Ectodermal cell (in vitro differentiated cells): ENCODE results near the gene HOXA5.

Source experiments
- H3K27ac ChIP-seq: 2 replicates; pipeline ENCODE4 v1.7.0; 2013; ENCODE audit warnings: mild to moderate bottlenecking, low read depth, low read length; ENCODE audit not compliant: insufficient read depth, poor library complexity, severe bottlenecking
- H3K27me3 ChIP-seq: 2 replicates; pipeline ENCODE4 v1.7.0; 2013; ENCODE audit warnings: mild to moderate bottlenecking, low read length; ENCODE audit not compliant: insufficient read depth, control insufficient read depth, poor library complexity, severe bottlenecking
- H3K36me3 ChIP-seq: one replicate; pipeline ENCODE4 v1.7.0; 2013; ENCODE audit warnings: low read length; ENCODE audit not compliant: control insufficient read depth, insufficient read depth
- H3K4me1 ChIP-seq: one replicate; pipeline ENCODE4 v1.7.0; 2013; ENCODE audit warnings: low read length; ENCODE audit not compliant: control insufficient read depth, insufficient read depth
- H3K4me3 ChIP-seq: 2 replicates; pipeline ENCODE4 v1.7.0; 2013; ENCODE audit warnings: low read depth, low read length, control low read depth; ENCODE audit not compliant: insufficient read depth
- H3K9me3 ChIP-seq: 2 replicates; pipeline ENCODE4 v1.7.0; 2013; ENCODE audit warnings: mild to moderate bottlenecking, low read length, moderate library complexity; ENCODE audit not compliant: control insufficient read depth
- WGBS, 2 experiments: methylation state at CpG; one replicate each; pipeline ENCODE4 v1.1.7; 2013; ENCODE audit warnings: missing lambda C conversion rate in 2 of 2; 5-methylcytosine and 5-hydroxymethylcytosine counted together

The HOXA5 gene

GRCh38 chr7:27163288-27164044 lies 20.0 kb upstream of the HOXA5 start:
- Histone ChIP-seq H3K4me1 (no peaks in the 10 kb centered on the region), H3K27ac (no peak overlapping the region), H3K4me3 (no peak overlapping the region), H3K9me3 (no peaks in the 10 kb centered on the region), H3K36me3 (no peaks in the 10 kb centered on the region), H3K27me3 (peaks cover 100% of the 10 kb centered on the region)
- 17 to 19% methylated on average over 22 to 24 of the region's 24 CpGs for WGBS, 2 experiments

- no peaks in the 10 kb centered on the region for H3K4me1 ChIP-seq
- no peak overlapping the region for H3K4me3 ChIP-seq
- no peaks in the 10 kb centered on the region for H3K36me3 ChIP-seq
- H3K27ac ChIP-seq, result no peak overlapping the region
- 79 to 81% methylated on average over 6 to 7 of the region's 7 CpGs for WGBS, 2 experiments
- peaks cover 100% of the 10 kb centered on the region for H3K27me3 ChIP-seq
- H3K9me3 ChIP-seq, result no peaks in the 10 kb centered on the region
These were observed 19.2 kb upstream of the HOXA5 start for GRCh38 chr7:27162561-27163287.

DNA sequence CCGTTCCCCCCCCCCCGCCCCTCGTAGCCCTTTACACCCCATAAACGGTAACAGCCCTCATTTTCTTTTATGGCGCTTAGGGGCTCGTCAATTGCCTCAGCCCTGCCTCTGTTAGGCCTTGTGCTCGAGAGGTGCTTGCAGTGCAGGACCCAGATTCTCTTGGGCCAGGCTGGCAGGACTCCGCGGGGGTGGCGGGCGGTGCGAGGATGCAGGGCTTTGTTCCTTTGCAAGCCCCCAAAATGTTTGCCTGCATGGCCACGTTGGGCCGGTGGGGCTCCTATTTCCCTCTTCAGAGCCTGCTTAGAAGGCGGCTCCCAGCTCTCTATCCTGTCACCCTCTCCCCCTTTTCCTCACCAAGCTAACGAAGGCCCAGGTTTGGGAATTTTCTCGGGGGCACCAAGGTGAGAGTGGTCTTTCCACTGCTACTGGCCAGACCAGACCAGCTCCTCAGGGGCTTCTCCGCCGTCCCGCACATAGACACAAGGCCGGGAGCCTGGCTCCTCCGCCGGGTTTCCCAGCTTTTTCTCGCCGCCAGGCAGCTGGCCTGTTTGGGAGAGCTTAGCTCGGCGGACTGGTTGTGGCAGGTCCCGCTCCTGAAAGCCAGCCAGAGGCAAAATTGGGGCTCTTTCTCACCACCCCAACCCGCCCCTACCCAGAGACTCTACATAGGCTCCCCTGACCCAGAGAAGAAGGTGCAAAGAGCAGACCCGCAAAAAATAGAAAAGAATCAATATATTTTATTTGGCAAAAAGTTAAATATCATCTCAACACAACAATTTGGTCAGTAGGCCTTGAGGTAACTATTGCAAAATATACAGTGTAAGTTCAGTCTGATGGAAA lies 18.5 kb upstream of the HOXA5 start:
- Histone ChIP-seq H3K36me3 (no peaks in the 10 kb centered on the region), H3K27me3 (peaks cover 100% of the 10 kb centered on the region), H3K9me3 (no peaks in the 10 kb centered on the region), H3K27ac (no peak overlapping the region), H3K4me3 (no peak overlapping the region), H3K4me1 (no peaks in the 10 kb centered on the region)
- WGBS, 2 experiments, result 16 to 19% methylated on average over 27 to 28 of the region's 30 CpGs

DNA sequence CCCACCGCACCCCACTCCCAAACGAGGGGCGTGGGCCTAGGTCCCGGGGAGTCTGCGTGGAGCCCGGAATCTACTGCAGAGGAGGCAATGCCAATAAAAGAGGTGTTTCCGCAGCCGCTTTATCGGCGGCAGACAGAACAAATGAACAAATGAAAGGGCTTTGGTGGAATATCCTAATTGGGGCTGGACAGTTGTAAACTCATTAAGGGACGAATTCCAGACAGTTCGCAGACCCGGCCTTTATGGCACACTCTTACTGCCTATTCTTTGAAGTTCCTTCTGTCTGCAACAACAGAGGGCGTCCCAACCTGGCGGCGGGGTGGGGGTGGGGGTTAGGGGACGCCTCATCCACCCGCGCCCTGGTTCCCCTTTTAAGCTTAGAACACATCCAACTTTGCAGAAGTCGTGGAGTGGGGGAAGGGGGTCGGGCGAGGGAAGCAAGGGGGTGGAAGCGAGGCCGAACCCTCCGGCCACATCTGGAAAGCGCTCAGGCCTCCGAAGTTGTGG lies 17.8 kb upstream of the HOXA5 start:
- Histone ChIP-seq H3K27ac (no peak overlapping the region), H3K4me3 (no peak overlapping the region), H3K36me3 (no peaks in the 10 kb centered on the region), H3K9me3 (no peaks in the 10 kb centered on the region), H3K4me1 (no peaks in the 10 kb centered on the region), H3K27me3 (peaks cover 100% of the 10 kb centered on the region)
- 7 to 12% methylated on average over 20 to 27 of the region's 27 CpGs for WGBS, 2 experiments

DNA sequence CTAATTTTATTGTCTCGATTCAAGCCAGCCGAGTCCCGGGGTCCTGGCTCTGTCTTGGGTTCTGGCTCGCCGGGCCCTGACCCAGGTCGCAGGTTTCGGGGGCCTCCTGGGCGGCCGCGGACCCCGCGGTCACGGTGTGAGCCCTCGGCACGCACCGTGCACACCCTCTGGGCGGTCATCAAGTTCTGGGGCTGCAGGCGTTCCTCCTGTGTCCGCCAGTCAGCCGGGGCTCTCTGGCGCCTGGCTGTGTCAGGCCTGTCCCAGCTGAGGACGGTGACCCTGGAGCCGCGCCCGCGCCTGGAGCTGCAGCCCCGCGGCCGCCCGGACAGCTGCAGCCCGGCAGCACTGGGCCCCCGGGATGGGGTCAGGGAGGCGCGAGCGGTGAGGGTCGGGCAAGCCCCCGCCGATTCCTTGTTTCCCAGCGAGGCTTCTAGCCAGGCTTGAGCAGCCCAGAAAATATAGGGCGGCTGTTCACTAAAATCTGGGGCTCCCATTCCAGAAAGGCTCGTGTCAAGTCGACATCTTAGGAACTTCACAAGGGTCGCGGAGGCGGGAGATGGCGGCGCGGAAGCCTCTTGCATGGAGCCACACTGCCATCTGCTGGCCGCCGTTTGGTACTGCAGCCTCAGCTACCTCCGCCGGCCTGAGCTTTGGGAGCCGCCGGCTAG lies 17.2 kb upstream of the HOXA5 start:
- no peak overlapping the region for H3K27ac ChIP-seq
- H3K27me3 ChIP-seq, result peaks cover 100% of the 10 kb centered on the region
- H3K4me1 ChIP-seq, result no peaks in the 10 kb centered on the region
- H3K36me3 ChIP-seq, result no peaks in the 10 kb centered on the region
- WGBS, 2 experiments, result 10 to 11% methylated on average over 54 of the region's 54 CpGs
- H3K9me3 ChIP-seq, result no peaks in the 10 kb centered on the region
- H3K4me3 ChIP-seq, result peak overlapping the region; percentile 40

DNA sequence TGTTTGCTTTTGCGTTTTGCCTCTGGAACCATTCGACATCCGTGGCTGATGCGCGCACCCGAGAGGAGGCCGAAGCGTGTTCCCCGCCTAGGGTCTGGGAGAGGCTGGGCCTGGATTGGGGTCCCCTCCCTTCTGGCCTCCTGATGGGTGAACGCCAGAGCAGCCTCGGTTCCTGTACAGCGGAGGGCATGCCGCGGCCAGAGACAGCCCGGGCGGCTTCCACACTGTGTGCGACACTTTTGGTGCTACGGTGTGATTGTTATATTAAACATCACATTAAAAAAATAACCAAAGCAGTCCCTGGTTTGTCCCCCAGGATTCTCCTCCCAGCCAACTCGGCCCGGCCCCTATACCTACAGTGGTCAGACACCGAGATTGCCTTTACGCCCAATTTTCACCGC lies 16.7 kb upstream of the HOXA5 start:
- H3K36me3 ChIP-seq, result no peaks in the 10 kb centered on the region
- H3K27ac ChIP-seq, result no peak overlapping the region
- 78 to 83% methylated on average over 21 to 23 of the region's 23 CpGs for WGBS, 2 experiments
- H3K4me3 ChIP-seq, result no peak overlapping the region
- peaks cover 100% of the 10 kb centered on the region for H3K27me3 ChIP-seq
- no peaks in the 10 kb centered on the region for H3K9me3 ChIP-seq
- no peaks in the 10 kb centered on the region for H3K4me1 ChIP-seq

DNA sequence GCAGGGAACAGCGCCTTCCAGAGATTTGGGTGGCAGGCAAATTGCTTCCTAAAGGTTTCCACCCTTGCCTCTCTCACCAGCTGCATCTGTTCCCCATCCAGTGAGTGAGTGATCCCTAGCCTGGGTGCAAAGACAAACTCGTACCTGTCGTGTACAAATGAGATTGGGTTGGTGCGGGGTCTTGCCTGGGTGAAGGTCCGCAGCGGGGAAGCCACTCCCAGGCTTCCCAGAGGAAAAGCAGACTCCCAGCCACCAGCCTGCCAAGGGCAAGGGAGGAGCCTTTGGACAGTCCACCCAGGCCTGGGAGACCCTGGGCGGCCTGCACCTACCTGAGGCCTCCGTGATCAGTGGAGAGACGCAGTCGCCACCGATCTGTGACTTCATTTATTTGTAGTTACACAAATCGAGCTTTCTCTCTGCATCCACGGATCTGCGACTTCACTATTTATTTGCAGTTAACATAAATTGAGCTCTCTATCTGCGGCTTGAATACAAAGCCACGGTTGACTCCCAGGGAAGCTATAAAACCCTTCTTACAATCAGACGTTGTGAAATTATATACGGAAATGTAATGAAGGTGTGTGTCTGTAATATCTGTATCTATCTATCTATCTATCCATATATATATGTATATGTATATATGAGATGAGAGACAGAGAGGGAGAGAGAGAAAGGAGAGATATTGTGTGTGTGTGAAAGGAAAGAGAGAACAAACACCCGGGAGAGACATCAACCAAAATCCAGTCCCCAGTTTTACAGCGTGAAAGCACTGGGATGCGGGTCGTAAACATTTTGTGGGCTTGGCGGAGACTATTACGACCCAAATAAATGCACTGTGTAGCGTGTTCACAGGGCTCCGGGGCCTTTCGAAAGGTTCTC lies 16.0 kb upstream of the HOXA5 start:
- WGBS, 2 experiments, result 76 to 84% methylated on average over 25 of the region's 27 CpGs
- peaks cover 100% of the 10 kb centered on the region for H3K27me3 ChIP-seq
- H3K4me1 ChIP-seq, result no peaks in the 10 kb centered on the region
- no peak overlapping the region for H3K4me3 ChIP-seq
- no peaks in the 10 kb centered on the region for H3K36me3 ChIP-seq
- H3K27ac ChIP-seq, result no peak overlapping the region
- no peaks in the 10 kb centered on the region for H3K9me3 ChIP-seq

GRCh38 chr7:27158436-27159265 lies 15.2 kb upstream of the HOXA5 start:
- no peaks in the 10 kb centered on the region for H3K4me1 ChIP-seq
- no peak overlapping the region for H3K4me3 ChIP-seq
- H3K36me3 ChIP-seq, result no peaks in the 10 kb centered on the region
- peaks cover 100% of the 10 kb centered on the region for H3K27me3 ChIP-seq
- H3K9me3 ChIP-seq, result no peaks in the 10 kb centered on the region
- WGBS, 2 experiments, result 70 to 71% methylated on average over 35 of the region's 35 CpGs
- no peak overlapping the region for H3K27ac ChIP-seq
